Embryonic facial prominence (tissue), 1 donor: ENCODE measurements around the gene POU2F1.

Experiments
- DNase-seq: peaks from one replicate; pipeline ENCODE4 v3.0.0-alpha.2; 2016; ENCODE audit errors: extremely low spot score

POU2F1 gene

GRCh38 chr1:167420510-167420909 is 199.8 kb downstream of the POU2F1 start:
- no peak for DNase-seq

GRCh38 chr1:167423684-167424619 is 203.3 kb downstream of the POU2F1 start:
- DNase-seq, result no peak

GRCh38 chr1:167425482-167425881 is 204.8 kb downstream of the POU2F1 start:
- DNase-seq, result no peak

- DNase-seq, result no peak
Observed at GRCh38 chr1:167426716-167427115, 206.0 kb downstream of the POU2F1 start.

GRCh38 chr1:167427848-167428247 is 207.2 kb downstream of the POU2F1 start:
- no peak for DNase-seq

GRCh38 chr1:167428395-167428794 is 207.7 kb downstream of the POU2F1 start:
- no peak for DNase-seq

- no peak for DNase-seq
Observed at GRCh38 chr1:167429612-167430011, 208.9 kb downstream of the POU2F1 start.

- no peak for DNase-seq
Observed at GRCh38 chr1:167430134-167430848, 209.6 kb downstream of the POU2F1 start.

GRCh38 chr1:167430849-167431242 is 210.2 kb downstream of the POU2F1 start:
- DNase-seq, result no peak

GRCh38 chr1:167431261-167431908 is 210.7 kb downstream of the POU2F1 start:
- no peak for DNase-seq

- DNase-seq, result no peak
Observed at GRCh38 chr1:167431909-167432650, 211.4 kb downstream of the POU2F1 start.

GRCh38 chr1:167432780-167433179 is 212.1 kb downstream of the POU2F1 start:
- DNase-seq, result no peak

GRCh38 chr1:167433884-167434283 is 213.2 kb downstream of the POU2F1 start:
- no peak for DNase-seq

GRCh38 chr1:167434306-167434705 is 213.6 kb downstream of the POU2F1 start:
- no peak for DNase-seq

GRCh38 chr1:167435484-167435883 is 214.8 kb downstream of the POU2F1 start:
- DNase-seq, result no peak

- no peak for DNase-seq
Observed at GRCh38 chr1:167438171-167439138, 217.8 kb downstream of the POU2F1 start.

GRCh38 chr1:167439301-167439988 is 218.8 kb downstream of the POU2F1 start:
- DNase-seq, result no peak

- no peak for DNase-seq
Observed at GRCh38 chr1:167440345-167440744, 219.7 kb downstream of the POU2F1 start.

GRCh38 chr1:167440776-167441175 is 220.1 kb downstream of the POU2F1 start:
- no peak for DNase-seq

- DNase-seq, result no peak
Observed at GRCh38 chr1:167441222-167441621, 220.5 kb downstream of the POU2F1 start.
